ENCODE measurements around the gene ZDHHC18.
A peak's percentile ranks its signal among the peaks of the same experiment; 100 is the strongest.

The ZDHHC18 gene

GRCh38 chr1:26788515-26788785 is 38.0 kb upstream of the ZDHHC18 start:
- FAIRE-seq, result no peak
- no peak for DNase-seq (ENCODE audit: insufficient read length, low spot score)
- TF ChIP-seq CTCF (IDR thresholded peaks at IDR 0.05; ENCODE audit: insufficient read depth, missing control alignments), result no peak

GRCh38 chr1:26788836-26789611 is 37.5 kb upstream of the ZDHHC18 start:
- FAIRE-seq, result no peak
- no peak for DNase-seq (ENCODE audit: insufficient read length, low spot score)
- peak; percentile 97 for TF ChIP-seq CTCF (IDR thresholded peaks at IDR 0.05; ENCODE audit: insufficient read depth, missing control alignments)

GRCh38 chr1:26789612-26789865 is 36.9 kb upstream of the ZDHHC18 start:
- DNase-seq (ENCODE audit: insufficient read length, low spot score), result no peak
- no peak for FAIRE-seq
- TF ChIP-seq CTCF (IDR thresholded peaks at IDR 0.05; ENCODE audit: insufficient read depth, missing control alignments), result no peak

GRCh38 chr1:26789931-26790330 is 36.6 kb upstream of the ZDHHC18 start:
- FAIRE-seq (no peak), DNase-seq (ENCODE audit: insufficient read length, low spot score) (no peak)

GRCh38 chr1:26790551-26790953 is 35.9 kb upstream of the ZDHHC18 start:
- TF ChIP-seq CTCF (IDR thresholded peaks at IDR 0.05; ENCODE audit: insufficient read depth, missing control alignments), result no peak
- DNase-seq (ENCODE audit: insufficient read length, low spot score), result no peak
- FAIRE-seq, result no peak

More at GRCh38 chr1:26789931-26790330, 36.6 kb upstream of the ZDHHC18 start:
- TF ChIP-seq CTCF (IDR thresholded peaks at IDR 0.05; ENCODE audit: insufficient read depth, missing control alignments), result no peak

GRCh38 chr1:26791148-26791547 is 35.3 kb upstream of the ZDHHC18 start:
- TF ChIP-seq CTCF (IDR thresholded peaks at IDR 0.05; ENCODE audit: insufficient read depth, missing control alignments), result no peak
- no peak for FAIRE-seq

GRCh38 chr1:26791626-26792025 is 34.9 kb upstream of the ZDHHC18 start:
- no peak for TF ChIP-seq CTCF (IDR thresholded peaks at IDR 0.05; ENCODE audit: insufficient read depth, missing control alignments)
- DNase-seq (ENCODE audit: insufficient read length, low spot score), result no peak
- FAIRE-seq, result no peak

More at GRCh38 chr1:26791148-26791547, 35.3 kb upstream of the ZDHHC18 start:
- DNase-seq (ENCODE audit: insufficient read length, low spot score), result no peak
